Activated CD4-positive, CD25-positive, alpha-beta regulatory T cell treated with anti-CD3 and anti-CD28 coated beads, Interleukin-2, amount 50 U/mL, for 16 hours (primary cell): ENCODE data around the gene COL23A1.
"Not testable (repeated sequence)": the region's sequence is repeated elsewhere in the genome, so short reads cannot be mapped to it uniquely, and the experiment has no call there.

ENCODE experiments used
- DNase-seq: peaks from one replicate; pipeline ENCODE4 v3.0.0-alpha.2; 2020; ENCODE audit warnings: low read depth, low spot score

The COL23A1 gene

GRCh38 chr5:178325311-178325678 lies 264.9 kb downstream of the COL23A1 start:
- DNase-seq: no peak

GRCh38 chr5:178324481-178325310 lies 265.5 kb downstream of the COL23A1 start:
- no peak for DNase-seq

GRCh38 chr5:178323961-178324360 lies 266.2 kb downstream of the COL23A1 start:
- DNase-seq: no peak

DNA sequence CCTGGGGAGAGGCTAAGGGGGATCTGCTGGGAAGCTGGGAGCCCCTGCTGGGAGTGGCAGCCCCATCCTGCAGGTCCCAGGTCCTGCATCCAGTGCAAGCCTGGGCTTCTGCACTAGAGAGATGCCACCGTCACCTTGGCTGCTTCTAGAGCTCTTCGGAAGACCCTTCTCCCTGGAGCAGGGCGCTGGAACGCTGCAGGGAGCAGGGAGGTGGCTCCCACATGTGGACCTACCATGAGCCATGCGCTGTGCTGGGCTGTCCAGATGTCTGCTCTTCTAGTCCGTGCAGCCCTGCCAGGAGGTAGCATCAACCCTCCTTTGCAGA lies 266.7 kb downstream of the COL23A1 start:
- no peak for DNase-seq

GRCh38 chr5:178322736-178323540 lies 267.3 kb downstream of the COL23A1 start:
- no peak for DNase-seq

DNA sequence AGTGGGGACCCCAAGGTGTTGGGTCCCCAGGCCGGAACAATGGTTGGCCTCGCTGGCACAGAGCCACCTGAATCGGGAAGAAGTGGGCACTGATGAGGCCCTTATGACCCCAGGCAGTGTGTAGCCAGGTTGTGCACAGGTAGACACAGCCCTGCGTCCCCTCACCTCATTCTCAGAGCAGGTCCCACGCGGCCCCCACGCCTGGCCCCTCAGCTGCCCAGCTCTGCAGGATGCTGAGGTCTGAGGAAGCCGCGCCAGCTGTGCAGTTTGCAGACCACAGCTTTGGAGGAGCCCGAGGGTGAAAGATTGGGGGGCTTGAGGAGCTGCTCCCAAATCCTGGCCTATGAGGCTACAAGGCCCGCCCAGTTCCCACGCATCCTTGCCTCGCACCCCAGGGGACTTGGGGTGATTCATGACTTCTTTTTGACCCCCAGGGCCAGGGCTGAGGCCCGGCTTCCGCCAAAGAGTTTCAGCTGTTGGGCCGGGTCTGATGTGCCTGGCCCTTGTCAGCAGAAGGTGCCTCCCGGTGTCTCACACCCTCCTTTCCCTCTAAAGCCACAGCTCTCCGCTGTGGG lies 269.8 kb downstream of the COL23A1 start:
- DNase-seq: no peak

- DNase-seq: no peak
Measured at GRCh38 chr5:178319541-178320041, 270.6 kb downstream of the COL23A1 start.

DNA sequence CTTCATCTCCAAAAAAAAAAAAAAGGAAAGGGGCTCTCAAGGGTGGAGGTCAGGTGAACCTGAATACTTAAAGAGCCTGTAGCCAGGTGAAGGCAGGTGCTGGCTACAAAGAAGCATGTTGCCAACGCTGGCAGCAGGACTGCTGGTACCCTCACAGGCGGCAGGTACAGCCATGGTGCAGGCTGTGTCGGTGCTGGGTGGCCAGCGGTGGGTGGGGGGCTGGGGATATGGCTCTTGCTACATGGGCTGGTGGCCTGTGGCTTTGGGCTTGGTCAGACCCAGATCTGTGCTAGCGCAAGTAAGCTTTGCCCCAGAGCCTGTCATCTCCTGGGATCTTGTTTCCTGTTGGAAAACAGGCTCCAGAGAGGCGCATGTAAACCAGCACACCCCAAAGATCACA lies 271.3 kb downstream of the COL23A1 start:
- DNase-seq: no peak

- no peak for DNase-seq
Measured at GRCh38 chr5:178318382-178318781, 271.8 kb downstream of the COL23A1 start.

- DNase-seq: not testable (repeated sequence)
Measured at GRCh38 chr5:178317727-178318126, 272.5 kb downstream of the COL23A1 start.

- no peak for DNase-seq
Measured at GRCh38 chr5:178314961-178315820, 275.0 kb downstream of the COL23A1 start.

DNA sequence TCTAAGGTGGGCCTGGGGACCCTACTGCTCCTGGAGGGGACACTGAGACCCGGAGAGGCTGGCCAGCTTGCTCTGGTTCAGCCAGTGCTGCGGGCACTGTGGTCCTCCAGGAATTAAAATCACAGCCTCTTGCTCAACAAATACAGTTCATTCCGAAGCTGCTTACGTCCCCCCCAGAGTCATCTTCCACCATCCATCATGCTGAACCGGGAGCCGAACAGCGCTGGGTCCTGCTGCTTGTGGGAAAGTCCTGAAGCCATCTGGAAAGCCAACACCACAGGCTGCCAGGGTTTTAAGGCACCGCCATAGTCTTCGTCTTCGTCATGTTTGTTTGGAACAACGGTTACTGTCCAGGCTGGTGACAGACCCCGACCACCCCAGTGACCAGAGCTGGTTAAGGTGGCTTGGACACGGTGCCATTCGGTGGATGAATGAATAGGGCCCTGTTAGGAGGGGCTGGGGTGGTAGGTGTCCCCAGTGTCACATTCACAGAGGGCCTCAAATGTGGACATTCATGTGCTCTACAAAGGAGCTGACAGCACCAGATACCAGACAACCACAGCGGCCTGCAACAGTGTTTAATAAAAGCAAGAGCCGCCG lies 276.0 kb downstream of the COL23A1 start:
- DNase-seq: no peak

DNA sequence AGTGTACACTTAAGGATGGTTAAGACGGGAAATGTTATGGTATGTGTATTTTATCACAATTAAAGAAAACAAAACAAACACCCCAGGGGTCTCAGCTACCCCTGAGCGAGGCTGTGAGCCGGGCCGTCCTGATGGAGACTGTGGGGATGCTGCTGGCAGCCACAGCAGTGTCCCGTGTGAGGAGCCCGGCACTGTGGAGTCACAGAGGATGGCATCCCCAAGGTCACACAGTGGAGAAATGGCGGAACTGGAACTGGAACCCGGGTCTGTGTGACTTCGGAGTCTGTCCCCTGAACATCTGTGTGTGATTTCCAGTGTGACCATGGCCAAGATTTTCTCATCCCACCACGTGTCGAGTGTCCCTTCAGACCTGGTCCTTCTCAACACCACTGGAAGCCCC lies 276.9 kb downstream of the COL23A1 start:
- no peak for DNase-seq

DNA sequence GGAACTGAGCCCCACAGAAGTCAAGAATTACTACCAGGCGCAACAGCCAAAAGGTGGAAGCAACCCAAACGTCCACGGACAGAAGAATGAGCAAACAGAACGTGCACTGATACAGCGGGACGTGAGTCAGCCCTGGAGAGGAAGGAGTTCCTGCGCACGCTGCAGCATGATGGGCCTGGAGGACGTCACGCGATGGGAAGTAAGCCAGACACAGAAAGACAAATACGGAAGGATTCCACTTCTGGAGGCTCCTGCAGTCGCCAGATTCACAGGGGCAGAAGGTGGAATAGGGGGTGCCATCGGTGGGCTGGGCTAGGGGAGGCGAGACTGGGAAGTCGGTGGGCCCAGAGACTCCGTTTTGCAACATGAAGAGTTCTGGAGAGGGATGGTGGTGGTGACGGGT lies 277.3 kb downstream of the COL23A1 start:
- no peak for DNase-seq

- no peak for DNase-seq
Measured at GRCh38 chr5:178310130-178310865, 279.9 kb downstream of the COL23A1 start.

DNA sequence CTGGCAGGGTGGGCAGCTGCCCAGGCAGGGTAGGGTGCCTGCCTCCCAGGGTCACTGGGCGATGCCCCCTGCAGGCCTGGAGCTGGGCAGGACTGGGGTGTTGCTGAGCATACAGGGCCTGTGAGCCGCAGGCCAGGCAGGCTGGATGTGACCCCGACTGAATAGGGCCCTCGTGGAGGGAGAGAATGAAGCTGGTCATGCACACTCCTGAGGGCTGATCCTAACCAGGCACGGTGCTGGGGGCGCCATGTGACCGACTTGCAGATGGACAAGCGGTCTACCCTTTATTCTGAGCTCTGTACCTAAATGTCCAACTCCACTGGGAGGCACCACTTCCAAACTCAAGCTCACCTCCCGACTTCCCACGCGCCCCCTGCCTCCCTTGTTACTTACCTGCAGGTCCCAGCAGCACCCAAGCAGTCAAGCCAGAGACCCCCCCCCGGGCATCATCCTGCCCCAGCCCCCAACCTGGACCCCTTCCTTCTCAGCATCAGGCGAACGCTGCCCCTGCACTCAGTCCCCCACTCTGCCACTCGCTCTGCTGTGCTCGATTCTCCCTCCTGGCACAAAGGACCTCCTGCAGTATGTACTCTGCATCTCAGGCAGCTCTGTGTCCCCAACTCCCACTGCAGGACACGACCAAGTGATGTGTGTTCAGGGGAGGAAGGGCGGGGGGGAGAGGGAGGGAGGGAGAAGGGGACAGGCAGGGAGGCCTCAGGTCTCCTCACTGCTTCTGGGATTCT lies 280.8 kb downstream of the COL23A1 start:
- no peak for DNase-seq

DNA sequence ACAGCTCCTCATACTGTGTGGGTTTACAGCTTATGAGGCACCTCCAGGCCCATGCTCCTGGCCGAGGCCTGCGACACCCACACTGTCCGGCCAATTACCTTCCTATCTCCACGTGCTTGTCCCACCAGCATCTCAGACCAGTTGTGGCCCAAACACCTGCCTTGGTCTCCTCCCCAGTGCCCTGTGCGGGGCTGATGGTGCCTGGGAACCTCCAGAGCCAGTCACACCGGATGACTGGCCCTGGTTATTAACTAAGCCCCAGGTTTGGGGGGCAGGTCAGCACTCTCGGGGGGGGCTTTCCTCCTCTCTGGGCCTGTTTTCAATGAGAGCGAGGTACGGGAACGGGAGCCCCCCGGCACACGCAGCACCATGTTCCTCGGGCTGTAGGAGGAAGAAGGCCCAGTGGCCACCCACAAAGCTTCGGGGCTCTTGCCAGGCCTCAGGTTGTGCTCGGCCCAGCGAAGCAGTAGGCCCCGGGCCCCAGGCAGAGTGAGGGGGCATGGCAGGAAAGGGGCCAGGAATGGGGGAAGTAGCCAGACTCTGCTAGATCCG lies 281.6 kb downstream of the COL23A1 start:
- no peak for DNase-seq

DNA sequence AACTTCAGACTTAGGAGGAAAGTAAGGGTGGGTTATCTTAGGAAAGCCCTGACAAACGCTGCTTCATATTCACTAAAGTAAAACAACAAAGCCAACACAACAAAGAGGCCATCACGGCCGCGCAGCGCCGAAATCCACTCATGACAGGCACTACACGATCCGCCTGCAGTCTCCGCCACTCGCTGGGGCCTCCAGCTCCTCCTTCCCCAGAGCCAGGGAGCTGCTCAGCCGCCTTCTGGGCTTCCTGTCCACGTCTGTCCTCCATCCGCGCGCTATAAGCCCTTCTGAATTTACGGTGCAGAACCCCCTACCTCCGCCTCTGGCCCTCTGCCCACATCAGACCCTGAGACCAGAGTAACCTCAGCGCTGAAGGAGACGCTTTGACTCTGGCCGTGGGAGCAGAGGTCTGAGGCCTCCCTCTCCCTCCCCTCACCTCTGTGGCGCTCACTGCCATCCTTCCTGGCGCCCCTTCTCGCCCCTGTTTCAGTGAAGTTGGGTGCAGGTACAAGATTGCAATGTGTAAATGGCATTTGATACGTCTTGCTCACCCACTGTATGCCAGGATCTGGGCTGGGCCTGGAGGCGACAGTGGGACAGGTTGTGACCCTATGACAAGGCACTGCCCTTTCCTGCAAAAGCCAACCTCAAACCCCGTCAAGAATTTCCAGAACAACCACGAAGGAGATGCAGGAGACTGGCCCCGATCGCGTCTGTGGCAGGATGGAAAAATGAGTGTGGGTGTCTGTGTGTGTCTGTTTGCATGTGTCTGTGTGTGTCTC lies 282.7 kb downstream of the COL23A1 start:
- DNase-seq: no peak
